Thyroid gland (tissue), 4 donors: ENCODE measurements around the gene SND1.

Source experiments
- POLR2A ChIP-seq, 2 donors: fragments of 450-650 bp; IDR thresholded peaks; one replicate each; pipeline ENCODE4 v1.6.1; 2017; ENCODE audit warnings: antibody characterized with exemption in 2 of 2, mild to moderate bottlenecking in 2 of 2, moderate library complexity in 1 of 2
- TF ChIP-seq, protein P1 (sequence below), 6 experiments: fragments of 200-600 bp in 3 of 6; fragments of 450-650 bp in 3 of 6; sonication (generic) in 3 of 6; IDR thresholded peaks; one replicate each; pipeline ENCODE4 v1.5.1; 2016 to 2019; ENCODE audit warnings: antibody characterized with exemption in 6 of 6, mild to moderate bottlenecking in 2 of 6, inconsistent platforms in 1 of 6, moderate library complexity in 1 of 6

DNA sequence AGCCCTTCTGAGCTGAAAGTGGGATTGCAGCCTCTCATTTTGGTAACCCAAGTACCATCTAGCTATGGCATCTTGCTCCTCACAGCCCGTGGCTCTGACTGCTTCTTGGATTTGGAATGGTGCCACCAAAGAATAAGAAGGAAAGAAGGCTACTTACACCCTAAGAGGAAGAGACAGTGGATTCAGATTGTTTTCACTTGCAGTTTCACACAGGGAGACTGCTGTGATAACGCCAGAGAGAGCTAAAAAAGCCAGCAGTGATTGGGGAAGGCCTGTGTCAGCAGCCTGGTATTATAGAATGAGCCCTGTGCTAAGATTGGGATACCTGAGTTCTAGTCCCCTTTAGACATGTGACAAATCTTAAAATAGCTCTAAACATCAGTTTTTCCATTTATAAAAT lies 382.8 kb downstream of the SND1 start:
- TF ChIP-seq, protein P1, sequence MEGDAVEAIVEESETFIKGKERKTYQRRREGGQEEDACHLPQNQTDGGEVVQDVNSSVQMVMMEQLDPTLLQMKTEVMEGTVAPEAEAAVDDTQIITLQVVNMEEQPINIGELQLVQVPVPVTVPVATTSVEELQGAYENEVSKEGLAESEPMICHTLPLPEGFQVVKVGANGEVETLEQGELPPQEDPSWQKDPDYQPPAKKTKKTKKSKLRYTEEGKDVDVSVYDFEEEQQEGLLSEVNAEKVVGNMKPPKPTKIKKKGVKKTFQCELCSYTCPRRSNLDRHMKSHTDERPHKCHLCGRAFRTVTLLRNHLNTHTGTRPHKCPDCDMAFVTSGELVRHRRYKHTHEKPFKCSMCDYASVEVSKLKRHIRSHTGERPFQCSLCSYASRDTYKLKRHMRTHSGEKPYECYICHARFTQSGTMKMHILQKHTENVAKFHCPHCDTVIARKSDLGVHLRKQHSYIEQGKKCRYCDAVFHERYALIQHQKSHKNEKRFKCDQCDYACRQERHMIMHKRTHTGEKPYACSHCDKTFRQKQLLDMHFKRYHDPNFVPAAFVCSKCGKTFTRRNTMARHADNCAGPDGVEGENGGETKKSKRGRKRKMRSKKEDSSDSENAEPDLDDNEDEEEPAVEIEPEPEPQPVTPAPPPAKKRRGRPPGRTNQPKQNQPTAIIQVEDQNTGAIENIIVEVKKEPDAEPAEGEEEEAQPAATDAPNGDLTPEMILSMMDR (IDR thresholded peaks at IDR 0.05) = no peak
- TF ChIP-seq POLR2A (IDR thresholded peaks at IDR 0.05) = no peak
